Mesendoderm (in vitro differentiated cells): Measurements from ENCODE around the gene PISD.

ENCODE experiments used
- DNase-seq: peaks from one replicate; pipeline ENCODE4 v3.0.0; 2013
- H2AK5ac ChIP-seq: 2 replicates; pipeline ENCODE4 v1.6.1; 2013; ENCODE audit warnings: low read length, inconsistent platforms
- H2BK120ac ChIP-seq: 2 replicates; pipeline ENCODE4 v1.6.1; 2013; ENCODE audit warnings: low read depth, mild to moderate bottlenecking, low read length, moderate library complexity, mixed read lengths
- H2BK15ac ChIP-seq: replicated peaks from 2 replicates; pipeline ENCODE4 v1.6.1; 2013; ENCODE audit warnings: low read depth, mild to moderate bottlenecking, moderate library complexity
- H2BK5ac ChIP-seq: 2 replicates; pipeline ENCODE4 v1.6.1; 2013; ENCODE audit warnings: low read length, inconsistent platforms
- H3K18ac ChIP-seq: 2 replicates; pipeline ENCODE4 v1.6.1; 2013; ENCODE audit warnings: mild to moderate bottlenecking, low read length, mixed read lengths
- H3K23ac ChIP-seq: one replicate; pipeline ENCODE4 v1.6.1; 2013; ENCODE audit warnings: low read length
- H3K27ac ChIP-seq: 2 replicates; pipeline ENCODE4 v1.5.1; 2013; ENCODE audit warnings: low read depth, mild to moderate bottlenecking, inconsistent platforms, low read length, moderate library complexity
- H3K27me3 ChIP-seq: 2 replicates; pipeline ENCODE4 v1.6.1; 2013; ENCODE audit warnings: low read length, control low read depth, mild to moderate bottlenecking, inconsistent platforms; ENCODE audit not compliant: insufficient read depth, poor library complexity
- H3K36me3 ChIP-seq: 2 replicates; pipeline ENCODE4 v1.6.1; 2013; ENCODE audit warnings: low read length, inconsistent platforms; ENCODE audit not compliant: control insufficient read depth, insufficient read depth
- H3K4ac ChIP-seq: one replicate; pipeline ENCODE4 v1.6.1; 2013; ENCODE audit warnings: low read depth, mild to moderate bottlenecking, low read length, moderate library complexity
- H3K4me1 ChIP-seq: 2 replicates; pipeline ENCODE4 v1.6.1; 2013; ENCODE audit warnings: low read depth, low read length, inconsistent platforms; ENCODE audit not compliant: control insufficient read depth
- H3K4me2 ChIP-seq: 2 replicates; pipeline ENCODE4 v1.6.1; 2013; ENCODE audit warnings: low read length
- H3K4me3 ChIP-seq: 2 replicates; pipeline ENCODE4 v1.5.1; 2013; ENCODE audit warnings: mild to moderate bottlenecking, low read length
- H3K56ac ChIP-seq: one replicate; pipeline ENCODE4 v1.6.1; 2013; ENCODE audit warnings: low read length
- H3K79me1 ChIP-seq: 2 replicates; pipeline ENCODE4 v1.6.1; 2013; ENCODE audit warnings: low read length, inconsistent platforms
- H3K79me2 ChIP-seq: 2 replicates; pipeline ENCODE4 v1.6.1; 2013; ENCODE audit warnings: mild to moderate bottlenecking, low read length; ENCODE audit not compliant: control insufficient read depth, insufficient read depth
- H3K9ac ChIP-seq: 2 replicates; pipeline ENCODE4 v1.6.1; 2013; ENCODE audit warnings: low read length, inconsistent platforms
- H4K5ac ChIP-seq: one replicate; pipeline ENCODE4 v1.6.1; 2013; ENCODE audit warnings: low read length
- H4K8ac ChIP-seq: one replicate; pipeline ENCODE4 v1.6.1; 2013; ENCODE audit warnings: low read depth, mild to moderate bottlenecking, control low read depth, low read length, moderate library complexity
- WGBS: extraction: QIAGEN DNeasy Blood & Tissue Kit; methylation state at CpG from one replicate; pipeline ENCODE4 v1.1.7; 2013; ENCODE audit warnings: low lambda C conversion rate, missing lambda C conversion rate; ENCODE audit not compliant: insufficient coverage; ENCODE audit errors: extremely low coverage; 5-methylcytosine and 5-hydroxymethylcytosine counted together

The PISD gene

GRCh38 chr22:31605851-31606585, 56.0 kb downstream of the PISD start:
- H3K27ac ChIP-seq, result no peak overlapping the region
- H3K36me3 ChIP-seq, result no peaks in the 10 kb centered on the region
- no peaks in the 10 kb centered on the region for H3K79me1 ChIP-seq
- H4K8ac ChIP-seq, result no peak overlapping the region
- H3K4me3 ChIP-seq, result no peak overlapping the region
- H3K9ac ChIP-seq, result no peak overlapping the region
- no peak overlapping the region for H3K18ac ChIP-seq
- no peak overlapping the region for H3K23ac ChIP-seq
- no CpG with 5 or more reads among the region's 9 CpGs for WGBS
- H3K27me3 ChIP-seq, result no peaks in the 10 kb centered on the region
- DNase-seq, result no peak
- H2AK5ac ChIP-seq, result no peak overlapping the region
- no peak overlapping the region for H3K56ac ChIP-seq
- H4K5ac ChIP-seq, result no peak overlapping the region
- no peak overlapping the region for H3K4me2 ChIP-seq
- H3K4ac ChIP-seq, result no peak overlapping the region
- no peak overlapping the region for H2BK120ac ChIP-seq
- no peaks in the 10 kb centered on the region for H3K79me2 ChIP-seq
- H2BK5ac ChIP-seq, result no peak overlapping the region
- no peak overlapping the region for H2BK15ac ChIP-seq
- no peaks in the 10 kb centered on the region for H3K4me1 ChIP-seq

- Histone ChIP-seq H3K18ac (no peak overlapping the region), H3K79me2 (no peaks in the 10 kb centered on the region), H3K4me3 (no peak overlapping the region), H3K27me3 (no peaks in the 10 kb centered on the region), H3K27ac (no peak overlapping the region), H3K4me2 (no peak overlapping the region), H3K4ac (no peak overlapping the region), H2BK15ac (no peak overlapping the region), H3K56ac (no peak overlapping the region), H2BK120ac (no peak overlapping the region), H3K79me1 (no peaks in the 10 kb centered on the region), H4K5ac (no peak overlapping the region), H3K9ac (no peak overlapping the region), H4K8ac (no peak overlapping the region), H3K4me1 (no peaks in the 10 kb centered on the region), H2AK5ac (no peak overlapping the region), H2BK5ac (no peak overlapping the region), H3K23ac (no peak overlapping the region), H3K36me3 (no peaks in the 10 kb centered on the region)
- WGBS, result no CpG with 5 or more reads among the region's 17 CpGs
- DNase-seq, result no peak
These were observed 57.0 kb downstream of the PISD start for GRCh38 chr22:31604746-31605705.

GRCh38 chr22:31604137-31604705, 57.8 kb downstream of the PISD start:
- no peaks in the 10 kb centered on the region for H3K4me1 ChIP-seq
- no peak overlapping the region for H3K18ac ChIP-seq
- no peak overlapping the region for H3K23ac ChIP-seq
- H3K9ac ChIP-seq, result no peak overlapping the region
- no peak overlapping the region for H2BK15ac ChIP-seq
- no peak for DNase-seq
- H3K79me1 ChIP-seq, result no peaks in the 10 kb centered on the region
- H2BK5ac ChIP-seq, result no peak overlapping the region
- H3K36me3 ChIP-seq, result no peaks in the 10 kb centered on the region
- H2BK120ac ChIP-seq, result no peak overlapping the region
- no peak overlapping the region for H3K4me2 ChIP-seq
- H4K8ac ChIP-seq, result no peak overlapping the region
- no peak overlapping the region for H4K5ac ChIP-seq
- H3K56ac ChIP-seq, result no peak overlapping the region
- no peaks in the 10 kb centered on the region for H3K79me2 ChIP-seq
- no peaks in the 10 kb centered on the region for H3K27me3 ChIP-seq
- WGBS, result no CpG with 5 or more reads among the region's 14 CpGs
- H3K4me3 ChIP-seq, result no peak overlapping the region
- no peak overlapping the region for H3K4ac ChIP-seq
- no peak overlapping the region for H3K27ac ChIP-seq
- no peak overlapping the region for H2AK5ac ChIP-seq

GRCh38 chr22:31603574-31603973, 58.4 kb downstream of the PISD start:
- no peak overlapping the region for H2BK5ac ChIP-seq
- no peak for DNase-seq
- H3K4me3 ChIP-seq, result no peak overlapping the region
- H2AK5ac ChIP-seq, result no peak overlapping the region
- no CpG with 5 or more reads among the region's 5 CpGs for WGBS
- no peak overlapping the region for H3K23ac ChIP-seq
- no peak overlapping the region for H3K4ac ChIP-seq
- H3K9ac ChIP-seq, result no peak overlapping the region
- H4K8ac ChIP-seq, result no peak overlapping the region
- H3K4me1 ChIP-seq, result no peaks in the 10 kb centered on the region
- no peaks in the 10 kb centered on the region for H3K79me1 ChIP-seq
- no peak overlapping the region for H3K18ac ChIP-seq
- H3K56ac ChIP-seq, result no peak overlapping the region
- no peak overlapping the region for H4K5ac ChIP-seq
- H3K79me2 ChIP-seq, result no peaks in the 10 kb centered on the region
- no peak overlapping the region for H3K27ac ChIP-seq
- H3K36me3 ChIP-seq, result no peaks in the 10 kb centered on the region
- no peak overlapping the region for H2BK120ac ChIP-seq
- H3K27me3 ChIP-seq, result no peaks in the 10 kb centered on the region
- no peak overlapping the region for H3K4me2 ChIP-seq
- H2BK15ac ChIP-seq, result no peak overlapping the region

- Histone ChIP-seq H3K27ac (no peak overlapping the region), H3K4me3 (no peak overlapping the region), H3K23ac (no peak overlapping the region), H4K8ac (no peak overlapping the region), H2BK15ac (no peak overlapping the region), H3K36me3 (no peaks in the 10 kb centered on the region), H3K56ac (no peak overlapping the region), H3K4me2 (no peak overlapping the region), H4K5ac (no peak overlapping the region), H2BK5ac (no peak overlapping the region), H3K79me1 (no peaks in the 10 kb centered on the region), H3K4ac (no peak overlapping the region), H3K18ac (no peak overlapping the region), H3K9ac (no peak overlapping the region), H2AK5ac (no peak overlapping the region), H3K79me2 (no peaks in the 10 kb centered on the region), H3K4me1 (no peaks in the 10 kb centered on the region), H3K27me3 (no peaks in the 10 kb centered on the region), H2BK120ac (no peak overlapping the region)
- no peak for DNase-seq
- WGBS, result no CpG with 5 or more reads among the region's 10 CpGs
These were observed 58.9 kb downstream of the PISD start for GRCh38 chr22:31603081-31603525.
